Measurements from ENCODE around the gene DNER. TPM values are rescaled to one million over a fixed set of nuclear protein-coding genes. Genes with fewer than 3 reads are reported as not detected.
A peak's percentile ranks its signal among the peaks of the same experiment; 100 is the strongest.

Gene DNER
- total RNA-seq, 4 donors from 2014 or later = 1.5 to 13.1 (median 4.7) TPM

DNA sequence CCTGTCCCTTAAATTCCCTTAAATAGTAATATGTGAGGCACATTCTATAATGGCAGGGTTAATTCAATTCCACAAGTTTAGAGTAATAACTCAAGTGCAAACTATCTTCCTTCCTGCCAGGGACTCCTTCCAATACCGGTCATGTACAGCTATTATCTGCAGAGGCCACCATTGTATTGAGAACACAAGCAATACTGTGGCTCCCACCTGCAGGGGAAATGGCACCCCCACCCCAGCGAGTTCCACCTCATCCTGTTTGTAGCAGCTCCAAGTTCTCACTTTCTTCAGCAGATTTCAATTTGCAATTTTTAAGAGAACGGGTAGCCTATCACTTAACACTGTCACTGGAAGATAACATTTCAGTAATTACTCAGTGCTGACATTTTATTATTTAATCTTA is 271.2 kb downstream of the DNER start:
- 67 to 70% methylated on average over 3 of the region's 3 CpGs for whole genome bisulfite sequencing, 2 donors
- no peaks in the 10 kb centered on the region for H3K27me3 ChIP-seq
- peak overlapping the region in 2 of 4 donors; percentile 91 to 92 for H3K27ac ChIP-seq
- TF ChIP-seq, protein P1, sequence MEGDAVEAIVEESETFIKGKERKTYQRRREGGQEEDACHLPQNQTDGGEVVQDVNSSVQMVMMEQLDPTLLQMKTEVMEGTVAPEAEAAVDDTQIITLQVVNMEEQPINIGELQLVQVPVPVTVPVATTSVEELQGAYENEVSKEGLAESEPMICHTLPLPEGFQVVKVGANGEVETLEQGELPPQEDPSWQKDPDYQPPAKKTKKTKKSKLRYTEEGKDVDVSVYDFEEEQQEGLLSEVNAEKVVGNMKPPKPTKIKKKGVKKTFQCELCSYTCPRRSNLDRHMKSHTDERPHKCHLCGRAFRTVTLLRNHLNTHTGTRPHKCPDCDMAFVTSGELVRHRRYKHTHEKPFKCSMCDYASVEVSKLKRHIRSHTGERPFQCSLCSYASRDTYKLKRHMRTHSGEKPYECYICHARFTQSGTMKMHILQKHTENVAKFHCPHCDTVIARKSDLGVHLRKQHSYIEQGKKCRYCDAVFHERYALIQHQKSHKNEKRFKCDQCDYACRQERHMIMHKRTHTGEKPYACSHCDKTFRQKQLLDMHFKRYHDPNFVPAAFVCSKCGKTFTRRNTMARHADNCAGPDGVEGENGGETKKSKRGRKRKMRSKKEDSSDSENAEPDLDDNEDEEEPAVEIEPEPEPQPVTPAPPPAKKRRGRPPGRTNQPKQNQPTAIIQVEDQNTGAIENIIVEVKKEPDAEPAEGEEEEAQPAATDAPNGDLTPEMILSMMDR (IDR thresholded peaks at IDR 0.05) = no peak
- TF ChIP-seq POLR2A (IDR thresholded peaks at IDR 0.05) (no peak), EP300 (IDR thresholded peaks at IDR 0.05) (no peak)
- no peak for DNase-seq (ENCODE audit: low spot score in 2 of 2)
- H3K4me3 ChIP-seq = no peak overlapping the region
- H3K36me3 ChIP-seq = no peaks in the 10 kb centered on the region
- H3K4me1 ChIP-seq = peaks cover 0 to 38% (median 8%) of the 10 kb centered on the region in 4 donors
- no peaks in the 10 kb centered on the region for H3K9me3 ChIP-seq

DNA sequence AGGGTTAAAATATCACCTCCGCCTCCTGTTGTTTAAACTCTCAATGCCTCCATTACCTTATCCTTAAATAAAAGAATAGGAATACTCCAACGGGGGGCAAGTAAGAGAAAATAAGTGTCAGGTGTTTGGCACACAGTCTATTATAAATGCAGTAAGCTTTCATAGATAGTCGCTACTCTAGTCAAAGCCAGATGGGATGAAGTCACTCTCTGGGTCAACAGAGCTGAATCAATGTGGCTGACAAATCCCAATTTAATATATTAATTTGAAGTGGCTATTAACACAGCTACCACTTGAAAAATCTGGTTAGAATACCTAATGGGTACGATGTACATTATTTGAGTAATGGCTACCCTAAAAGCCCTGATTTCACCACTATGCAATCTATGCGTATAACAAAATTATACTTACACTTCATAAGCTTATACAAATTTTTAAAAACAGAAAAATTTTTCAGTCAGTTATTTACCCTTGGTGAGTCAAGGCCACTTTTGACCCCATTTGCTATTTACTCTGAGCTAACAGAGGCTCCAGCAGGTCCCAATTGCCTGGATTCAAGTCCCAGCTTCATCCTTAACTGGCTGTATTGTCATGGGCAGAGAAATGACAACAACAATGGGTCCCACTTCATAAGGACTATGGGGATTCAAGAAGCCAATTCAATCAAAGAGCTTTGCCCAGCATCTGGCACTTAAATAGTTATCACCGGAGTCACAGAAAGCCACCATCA is 275.8 kb downstream of the DNER start:
- no peaks in the 10 kb centered on the region for H3K36me3 ChIP-seq
- H3K4me1 ChIP-seq = peaks cover 0 to 3% (median under 1%) of the 10 kb centered on the region in 4 donors
- TF ChIP-seq EP300 (IDR thresholded peaks at IDR 0.05) = no peak
- TF ChIP-seq, protein P1 (IDR thresholded peaks at IDR 0.05) = no peak
- no peak for TF ChIP-seq POLR2A (IDR thresholded peaks at IDR 0.05)
- no peaks in the 10 kb centered on the region for H3K27me3 ChIP-seq
- WGBS, 2 donors = 91 to 93% methylated on average over 6 of the region's 6 CpGs
- no peak overlapping the region for H3K27ac ChIP-seq
- no peaks in the 10 kb centered on the region for H3K9me3 ChIP-seq
- no peak for DNase-seq (ENCODE audit: low spot score in 2 of 2)
- no peak overlapping the region for H3K4me3 ChIP-seq

DNA sequence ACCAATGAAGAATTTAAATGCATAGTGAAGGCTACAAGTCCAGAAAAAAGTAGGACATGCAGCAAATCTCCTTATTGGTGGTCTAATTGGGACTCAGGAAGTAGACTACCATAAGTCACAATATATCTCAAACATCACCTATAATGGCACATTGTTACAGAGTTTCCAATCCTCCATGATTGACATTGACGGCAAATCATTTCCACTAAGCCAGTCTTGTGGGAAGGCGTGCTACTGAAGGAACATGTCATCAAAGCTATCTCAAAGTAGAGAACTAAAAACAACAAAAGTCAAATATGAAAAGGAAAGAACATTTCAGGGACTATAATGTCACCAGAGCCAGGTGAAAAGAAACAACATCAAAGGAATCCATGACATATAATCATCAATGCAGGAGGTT is 276.9 kb downstream of the DNER start:
- Histone ChIP-seq H3K36me3 (no peaks in the 10 kb centered on the region), H3K27ac (no peak overlapping the region), H3K27me3 (no peaks in the 10 kb centered on the region), H3K4me3 (no peak overlapping the region), H3K9me3 (no peaks in the 10 kb centered on the region), H3K4me1 (no peaks in the 10 kb centered on the region)
- DNase-seq (ENCODE audit: low spot score in 2 of 2) = no peak
- TF ChIP-seq, protein P1 (IDR thresholded peaks at IDR 0.05) = no peak
- TF ChIP-seq POLR2A (IDR thresholded peaks at IDR 0.05) (no peak), EP300 (IDR thresholded peaks at IDR 0.05) (no peak)
- WGBS, 2 donors = 91 to 95% methylated on average over 2 of the region's 2 CpGs

DNA sequence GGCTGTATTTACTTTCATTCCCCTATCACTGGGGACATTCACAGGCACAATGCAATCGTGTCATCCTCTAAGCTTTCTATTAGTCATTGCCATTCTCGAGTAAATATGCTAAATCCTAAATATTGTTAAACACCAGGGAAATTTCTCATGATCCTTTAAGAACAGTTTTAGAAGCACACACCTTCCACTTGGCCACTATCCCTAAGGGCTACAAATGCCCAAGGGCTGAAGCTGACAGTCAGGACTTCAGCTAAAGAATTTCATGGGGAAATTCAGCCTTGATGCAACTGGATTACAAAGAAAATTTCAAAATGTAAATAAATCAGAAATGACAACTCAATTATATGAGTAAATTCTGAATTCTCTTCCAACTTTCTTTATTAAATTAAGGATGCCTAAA is 280.2 kb downstream of the DNER start:
- Histone ChIP-seq H3K4me3 (no peak overlapping the region), H3K27ac (peak overlapping the region in 1 of 4 donors; percentile 25), H3K4me1 (peaks cover 0 to 7% (median 0%) of the 10 kb centered on the region in 4 donors), H3K9me3 (no peaks in the 10 kb centered on the region), H3K36me3 (no peaks in the 10 kb centered on the region), H3K27me3 (no peaks in the 10 kb centered on the region)
- WGBS, 2 donors = 51 to 60% methylated on average over 2 of the region's 2 CpGs
- TF ChIP-seq EP300 (IDR thresholded peaks at IDR 0.05) = no peak
- TF ChIP-seq, protein P1 (IDR thresholded peaks at IDR 0.05) = no peak
- TF ChIP-seq POLR2A (IDR thresholded peaks at IDR 0.05) = no peak
- no peak for DNase-seq (ENCODE audit: low spot score in 2 of 2)

DNA sequence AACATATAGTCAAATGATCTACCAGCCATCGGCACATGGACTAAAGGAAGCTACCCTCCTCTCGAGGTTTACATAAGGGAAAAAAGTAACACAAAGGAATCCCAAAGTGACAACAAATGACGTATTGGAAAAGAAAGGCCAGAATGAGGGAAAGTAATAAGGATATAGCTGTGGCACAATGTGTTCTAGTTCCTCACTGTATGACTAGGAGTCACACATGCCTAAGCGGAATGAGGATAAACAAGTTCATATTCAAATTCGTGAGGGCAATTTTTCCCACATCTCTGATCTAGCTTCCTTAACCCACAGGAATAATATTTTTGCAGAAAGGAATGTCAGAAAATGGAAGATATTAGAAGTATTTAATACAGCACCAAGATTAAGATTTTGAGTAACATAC is 281.0 kb downstream of the DNER start:
- Histone ChIP-seq H3K4me1 (peaks cover 0 to 10% (median 0%) of the 10 kb centered on the region in 4 donors), H3K4me3 (no peak overlapping the region), H3K36me3 (no peaks in the 10 kb centered on the region), H3K27ac (no peak overlapping the region), H3K27me3 (no peaks in the 10 kb centered on the region), H3K9me3 (no peaks in the 10 kb centered on the region)
- WGBS, 2 donors = 76 to 80% methylated on average over 5 of the region's 5 CpGs
- DNase-seq (ENCODE audit: low spot score in 2 of 2) = no peak
- TF ChIP-seq POLR2A (IDR thresholded peaks at IDR 0.05) = no peak
- peak in 1 of 2 donors; percentile 25 for TF ChIP-seq EP300 (IDR thresholded peaks at IDR 0.05)
